Smooth muscle cell (in vitro differentiated cells): Measurements from ENCODE around the gene HS3ST3A1. TPM values are rescaled to one million over a fixed set of nuclear protein-coding genes. Genes with fewer than 3 reads are reported as not detected.
"Not testable (repeated sequence)": the region's sequence is repeated elsewhere in the genome, so short reads cannot be mapped to it uniquely, and the experiment has no call there.

Experiments
- DNase-seq: peaks from one replicate; lab custom pipeline; 2025; ENCODE audit not compliant: unreplicated experiment; lab: John Stamatoyannopoulos, UW
- H2AFZ ChIP-seq: fragments of 200-600 bp; sonication (generic); 2 replicates; pipeline ENCODE4 v1.6.0; 2016; ENCODE audit warnings: antibody characterized with exemption, low read depth, mild to moderate bottlenecking
- H3F3A ChIP-seq: fragments of 200-600 bp; sonication (generic); 2 replicates; pipeline ENCODE4 v1.6.0; 2017; ENCODE audit warnings: antibody characterized with exemption, low read depth
- H3K27ac ChIP-seq: fragments of 200-600 bp; sonication (generic); 2 replicates; pipeline ENCODE4 v1.5.1; 2016; ENCODE audit warnings: low read depth, mild to moderate bottlenecking
- H3K27me3 ChIP-seq: fragments of 200-600 bp; sonication (generic); 2 replicates; pipeline ENCODE4 v1.6.1; 2016; ENCODE audit warnings: low read depth, mild to moderate bottlenecking
- H3K36me3 ChIP-seq: fragments of 200-600 bp; sonication (generic); 2 replicates; pipeline ENCODE4 v1.5.1; 2016; ENCODE audit warnings: low read depth
- H3K4me1 ChIP-seq: fragments of 200-600 bp; sonication (generic); 2 replicates; pipeline ENCODE4 v1.5.1; 2016; ENCODE audit warnings: low read depth
- H3K4me2 ChIP-seq: fragments of 200-600 bp; sonication (generic); 2 replicates; pipeline ENCODE4 v1.6.0; 2016; ENCODE audit warnings: mild to moderate bottlenecking
- H3K4me3 ChIP-seq: fragments of 200-600 bp; sonication (generic); 2 replicates; pipeline ENCODE4 v1.5.1; 2016; ENCODE audit warnings: mild to moderate bottlenecking
- H3K79me2 ChIP-seq: fragments of 200-600 bp; sonication (generic); 2 replicates; pipeline ENCODE4 v1.6.0; 2016; ENCODE audit warnings: low read depth, mild to moderate bottlenecking
- H3K9ac ChIP-seq: fragments of 200-600 bp; sonication (generic); 2 replicates; pipeline ENCODE4 v1.6.0; 2016; ENCODE audit warnings: low read depth
- H3K9me3 ChIP-seq: fragments of 200-600 bp; sonication (generic); replicated peaks from 2 replicates; pipeline ENCODE4 v1.5.1; 2016; ENCODE audit warnings: low read depth
- H4K20me1 ChIP-seq: fragments of 200-600 bp; sonication (generic); 2 replicates; pipeline ENCODE4 v1.6.0; 2016; ENCODE audit warnings: low read depth
- CTCF ChIP-seq: fragments of 200-600 bp; sonication (generic); IDR thresholded peaks from 2 replicates; pipeline ENCODE4 v1.5.1; 2017; ENCODE audit warnings: borderline replicate concordance, mild to moderate bottlenecking, antibody characterized with exemption; ENCODE audit not compliant: insufficient read depth, poor library complexity, severe bottlenecking
- WGBS: methylation state at CpG from one replicate; pipeline ENCODE4 v1.1.7; 2016; ENCODE audit warnings: low lambda C conversion rate; 5-methylcytosine and 5-hydroxymethylcytosine counted together
- polyA plus RNA-seq: library from polyadenylated mRNA; unstranded; fragments of >200 nt; fragmentation: Nextera tagmentation; extraction: Ambion mirVana; gene quantifications from 2 replicates; pipeline ENCODE4 v1.2.1, GENCODE V29; 2016
- total RNA-seq: library from RNA; depleted of rRNA; stranded (reverse); fragments of >200 nt; gene quantifications from 2 replicates; pipeline ENCODE4 v1.2.3, GENCODE V29; 2014

The HS3ST3A1 gene
- total and polyA plus RNA-seq, 2 experiments from 2014 or later: 19.5 to 25.1 TPM

- Histone ChIP-seq H3K4me3 (no peak overlapping the region), H3K9me3 (no peaks in the 10 kb centered on the region), H2AFZ (no peak overlapping the region), H3K27me3 (no peaks in the 10 kb centered on the region), H3K36me3 (peaks cover 7% of the 10 kb centered on the region), H3F3A (no peaks in the 10 kb centered on the region), H3K4me2 (no peak overlapping the region), H3K79me2 (peaks cover 41% of the 10 kb centered on the region), H3K9ac (no peak overlapping the region), H3K27ac (no peak overlapping the region), H4K20me1 (no peaks in the 10 kb centered on the region), H3K4me1 (no peaks in the 10 kb centered on the region)
- no peak for TF ChIP-seq CTCF
- 81% methylated on average over 6 of the region's 6 CpGs for WGBS
- DNase-seq: no peak
Observed at GRCh38 chr17:13550291-13550690, 51.4 kb downstream of the HS3ST3A1 start.

DNA sequence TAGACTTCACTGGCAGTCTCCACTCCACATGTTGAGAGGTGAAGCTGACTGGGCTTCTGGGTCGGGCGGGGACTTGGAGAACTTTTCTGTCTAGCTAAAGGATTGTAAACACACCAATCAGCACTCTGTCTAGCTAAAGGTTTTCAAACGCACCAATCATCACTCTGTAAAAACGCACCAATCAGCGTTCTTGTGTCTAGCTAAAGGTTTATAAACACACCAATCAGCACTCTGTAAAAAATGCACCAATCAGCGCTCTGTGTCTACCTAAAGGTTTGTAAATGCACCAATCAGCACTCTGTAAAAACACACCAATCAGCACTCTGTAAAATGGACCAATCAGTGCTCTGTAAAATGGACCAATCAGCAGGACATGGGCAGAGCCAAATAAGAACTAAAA is 53.2 kb downstream of the HS3ST3A1 start:
- Histone ChIP-seq H3K79me2 (peaks cover 24% of the 10 kb centered on the region), H3K4me1 (peaks cover 14% of the 10 kb centered on the region)
- 100% methylated on average over 6 of the region's 6 CpGs for WGBS

GRCh38 chr17:13546851-13547250 is 54.9 kb downstream of the HS3ST3A1 start:
- peaks cover 17% of the 10 kb centered on the region for H3K79me2 ChIP-seq
- TF ChIP-seq CTCF: no peak
- no peak overlapping the region for H3K27ac ChIP-seq
- no peak overlapping the region for H3K4me3 ChIP-seq
- no peak for DNase-seq
- H4K20me1 ChIP-seq: no peaks in the 10 kb centered on the region
- no peaks in the 10 kb centered on the region for H3K27me3 ChIP-seq
- H3K4me2 ChIP-seq: no peak overlapping the region
- peaks cover 16% of the 10 kb centered on the region for H3K4me1 ChIP-seq
- H3K9ac ChIP-seq: no peak overlapping the region
- H3K9me3 ChIP-seq: no peaks in the 10 kb centered on the region
- 97% methylated on average over 2 of the region's 2 CpGs for WGBS
- peaks cover 7% of the 10 kb centered on the region for H3K36me3 ChIP-seq
- H3F3A ChIP-seq: peaks cover 9% of the 10 kb centered on the region
- H2AFZ ChIP-seq: no peak overlapping the region

More for the DNA sequence above, 53.2 kb downstream of the HS3ST3A1 start:
- not testable (repeated sequence) for DNase-seq, H3F3A ChIP-seq, H3K9me3 ChIP-seq, H4K20me1 ChIP-seq, H3K9ac ChIP-seq, H3K27me3 ChIP-seq, H3K27ac ChIP-seq, H3K4me2 ChIP-seq, H3K36me3 ChIP-seq, H2AFZ ChIP-seq, H3K4me3 ChIP-seq

DNA sequence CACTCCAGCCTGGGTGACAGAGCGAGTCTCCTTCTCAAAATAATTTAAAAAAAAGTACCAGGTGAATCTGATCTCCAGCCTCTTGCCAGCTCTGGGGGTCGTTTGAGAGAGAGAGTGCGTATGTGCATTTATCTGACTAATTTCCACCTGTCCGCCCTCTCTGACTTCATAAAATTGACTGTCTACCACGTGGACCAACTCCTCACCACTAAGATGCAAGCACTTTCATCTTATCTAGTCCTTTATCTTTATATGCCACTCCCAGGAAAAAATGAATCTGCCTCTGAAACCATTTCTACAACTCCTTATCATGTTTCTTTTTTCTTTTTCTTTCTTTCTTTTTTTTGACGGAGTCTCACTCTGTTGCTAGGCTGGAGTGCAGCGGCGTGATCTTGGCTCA is 55.8 kb downstream of the HS3ST3A1 start:
- H3K36me3 ChIP-seq: peaks cover 7% of the 10 kb centered on the region
- H4K20me1 ChIP-seq: no peaks in the 10 kb centered on the region
- H3K4me3 ChIP-seq: no peak overlapping the region
- WGBS: 74% methylated on average over 8 of the region's 8 CpGs
- no peak overlapping the region for H3K4me2 ChIP-seq
- H3K4me1 ChIP-seq: peaks cover 16% of the 10 kb centered on the region
- no peaks in the 10 kb centered on the region for H3K9me3 ChIP-seq
- no peak overlapping the region for H3K9ac ChIP-seq
- no peak for TF ChIP-seq CTCF
- no peak overlapping the region for H2AFZ ChIP-seq
- peaks cover 14% of the 10 kb centered on the region for H3K79me2 ChIP-seq
- H3K27me3 ChIP-seq: no peaks in the 10 kb centered on the region
- peaks cover 9% of the 10 kb centered on the region for H3F3A ChIP-seq
- DNase-seq: no peak
- H3K27ac ChIP-seq: no peak overlapping the region
